Measurements from ENCODE around the gene SDHAF2. TPM values are rescaled to one million over a fixed set of nuclear protein-coding genes. Genes with fewer than 3 reads are reported as not detected.

SDHAF2 gene
- total and polyA plus RNA-seq, 2 of the 13 experiments (the other 11 are each of a cell fraction or from before 2014, with no cell fraction given): 44.2 to 70.4 TPM

DNA sequence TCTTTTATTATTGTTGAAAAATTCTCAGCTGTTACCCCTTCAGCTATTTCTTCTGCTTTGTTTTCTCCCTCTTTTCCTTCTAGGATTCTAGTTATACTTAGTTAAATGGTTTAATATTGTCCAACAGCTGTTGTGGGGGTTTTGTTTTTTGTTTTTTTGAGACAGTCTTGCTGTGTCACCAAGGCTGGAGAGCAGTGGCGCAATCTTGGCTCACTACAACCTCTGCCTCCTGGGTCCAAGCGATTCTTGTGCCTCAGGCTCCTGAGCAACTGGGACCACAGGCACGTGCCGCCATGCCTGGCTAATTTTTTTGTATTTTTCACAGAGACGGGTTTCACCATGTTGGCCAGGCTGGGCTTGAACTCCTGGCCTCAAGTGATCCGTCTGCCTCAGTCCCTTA, 12.7 kb downstream of the SDHAF2 start (continued):
- TF ChIP-seq, protein P1, sequence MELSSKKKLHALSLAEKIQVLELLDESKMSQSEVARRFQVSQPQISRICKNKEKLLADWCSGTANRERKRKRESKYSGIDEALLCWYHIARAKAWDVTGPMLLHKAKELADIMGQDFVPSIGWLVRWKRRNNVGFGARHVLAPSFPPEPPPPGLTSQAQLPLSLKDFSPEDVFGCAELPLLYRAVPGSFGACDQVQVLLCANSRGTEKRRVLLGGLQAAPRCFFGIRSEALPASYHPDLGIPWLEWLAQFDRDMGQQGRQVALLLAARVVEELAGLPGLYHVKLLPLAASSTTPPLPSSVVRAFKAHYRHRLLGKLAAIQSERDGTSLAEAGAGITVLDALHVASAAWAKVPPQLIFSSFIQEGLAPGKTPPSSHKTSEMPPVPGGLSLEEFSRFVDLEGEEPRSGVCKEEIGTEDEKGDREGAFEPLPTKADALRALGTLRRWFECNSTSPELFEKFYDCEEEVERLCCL (CRISPR knock-in tag; IDR thresholded peaks at IDR 0.05; ENCODE audit: borderline replicate concordance): no peak
- TF ChIP-seq CENPBD1 (CRISPR knock-in tag; IDR thresholded peaks at IDR 0.05; ENCODE audit: borderline replicate concordance, low read depth) (no peak), CBX1 (IDR thresholded peaks at IDR 0.05; ENCODE audit: low read depth) (no peak), SNAI1 (CRISPR knock-in tag; IDR thresholded peaks at IDR 0.05; ENCODE audit: borderline replicate concordance) (no peak), ZBTB10 (CRISPR knock-in tag; IDR thresholded peaks at IDR 0.05; ENCODE audit: borderline replicate concordance) (no peak), ARID2 (CRISPR knock-in tag; IDR thresholded peaks at IDR 0.05; ENCODE audit: borderline replicate concordance) (no peak), SRF (IDR thresholded peaks at IDR 0.05; ENCODE audit: low read depth, low read length) (no peak), SNRNP70 (IDR thresholded peaks at IDR 0.05; ENCODE audit: low read depth, low read length) (no peak)
